Activated CD4-positive, alpha-beta T cell treated with anti-CD3 and anti-CD28 coated beads, Interleukin-2, amount 10 ng/mL, durations not matched to agents 24 days and 14 days (primary cell): ENCODE results near the gene DNTT. TPM values are rescaled to one million over a fixed set of nuclear protein-coding genes. Genes with fewer than 3 reads are reported as not detected.

Experiments used
- DNase-seq: peaks from one replicate; pipeline ENCODE4 v3.0.0; 2022
- H3K27ac Mint-ChIP-seq: one replicate; pipeline ENCODE4 v1.8.0; 2022; ENCODE audit warnings: mild to moderate bottlenecking, mixed read lengths
- H3K27me3 Mint-ChIP-seq: one replicate; pipeline ENCODE4 v1.8.0; 2022; ENCODE audit warnings: mixed read lengths
- H3K36me3 Mint-ChIP-seq: one replicate; pipeline ENCODE4 v1.8.0; 2022; ENCODE audit warnings: low read depth, mild to moderate bottlenecking, mixed read lengths
- H3K4me1 Mint-ChIP-seq: one replicate; pipeline ENCODE4 v1.8.0; 2021; ENCODE audit warnings: mixed read lengths
- H3K4me3 Mint-ChIP-seq: one replicate; pipeline ENCODE4 v1.8.0; 2022; ENCODE audit warnings: mild to moderate bottlenecking, moderate library complexity, mixed read lengths
- H3K9me3 Mint-ChIP-seq: one replicate; pipeline ENCODE4 v1.8.0; 2021; ENCODE audit warnings: mixed read lengths
- intact Hi-C: fragments of 100-400 bp; cut with micrococcal nuclease; formaldehyde crosslinking; loops from one replicate; pipeline ENCODE4 v1.15.1; 2023
- total RNA-seq: library from RNA; stranded (reverse); gene quantifications from 2 replicates; pipeline ENCODE4 v1.2.3, GENCODE V29; 2022

The DNTT gene
- total RNA-seq, 1 donor from 2014 or later: not detected

DNA sequence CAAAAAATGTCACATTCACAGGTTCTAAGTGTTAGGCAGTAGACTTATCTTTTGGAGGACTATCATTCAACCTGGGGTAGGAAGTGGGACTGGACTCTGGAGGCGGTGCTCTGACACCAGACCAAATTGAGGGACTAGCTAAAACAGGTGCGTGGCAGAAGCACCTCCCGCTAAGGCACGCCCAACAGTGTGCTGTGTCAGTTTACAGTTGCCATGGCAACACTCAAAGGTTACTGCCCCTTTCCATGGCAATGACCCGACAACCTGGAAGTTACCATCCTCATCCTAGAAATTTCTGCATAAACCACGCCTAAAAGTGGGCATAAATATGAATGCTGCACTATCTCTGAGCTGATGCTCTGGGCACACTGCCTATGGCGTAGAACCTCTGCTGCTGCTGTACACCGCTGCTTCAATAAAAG lies 18.9 kb upstream of the DNTT start:
- H3K27ac Mint-ChIP-seq: no peak overlapping the region
- intact Hi-C loops: no loop called here
- no peaks in the 10 kb centered on the region for H3K9me3 Mint-ChIP-seq
- H3K4me1 Mint-ChIP-seq: peaks cover 13% of the 10 kb centered on the region
- no peaks in the 10 kb centered on the region for H3K27me3 Mint-ChIP-seq
- no peak for DNase-seq
- no peak overlapping the region for H3K4me3 Mint-ChIP-seq
- no peaks in the 10 kb centered on the region for H3K36me3 Mint-ChIP-seq

DNA sequence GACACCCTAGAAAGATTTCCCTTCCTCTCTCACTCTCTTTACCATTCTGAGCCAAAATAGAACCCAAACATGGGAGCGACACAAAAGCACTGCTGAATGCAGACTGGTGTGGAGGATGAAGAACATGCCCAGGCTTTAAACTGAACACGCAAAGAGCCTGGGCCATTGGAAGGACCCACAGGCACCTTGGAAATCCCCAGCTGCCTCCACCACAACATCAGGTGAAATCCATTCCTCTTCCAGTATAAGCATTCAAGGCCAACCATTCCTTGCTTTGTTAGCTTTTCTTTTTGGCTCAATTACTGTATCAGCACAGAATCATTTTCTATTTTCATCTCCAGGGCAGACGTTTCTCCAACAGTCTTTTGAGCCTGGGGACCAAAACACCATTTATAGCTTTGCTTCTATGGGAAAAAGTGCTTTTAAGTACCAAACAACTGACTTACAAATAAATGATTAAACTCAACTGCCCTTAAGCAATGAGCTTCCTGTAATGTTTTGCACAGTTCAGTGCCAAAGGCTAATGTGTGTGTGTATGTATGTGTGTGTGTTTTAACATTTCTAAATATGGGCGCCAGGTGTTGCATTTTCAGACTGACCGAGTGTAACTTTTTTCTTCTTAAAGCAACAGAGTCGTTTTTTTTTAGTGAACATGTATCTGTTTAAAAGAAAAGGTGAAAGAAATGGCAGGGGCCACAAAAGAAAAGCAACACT lies 16.7 kb upstream of the DNTT start:
- Mint-ChIP-seq H3K27ac (no peak overlapping the region), H3K27me3 (peaks cover 2% of the 10 kb centered on the region)
- intact Hi-C loops: no loop called here

DNA sequence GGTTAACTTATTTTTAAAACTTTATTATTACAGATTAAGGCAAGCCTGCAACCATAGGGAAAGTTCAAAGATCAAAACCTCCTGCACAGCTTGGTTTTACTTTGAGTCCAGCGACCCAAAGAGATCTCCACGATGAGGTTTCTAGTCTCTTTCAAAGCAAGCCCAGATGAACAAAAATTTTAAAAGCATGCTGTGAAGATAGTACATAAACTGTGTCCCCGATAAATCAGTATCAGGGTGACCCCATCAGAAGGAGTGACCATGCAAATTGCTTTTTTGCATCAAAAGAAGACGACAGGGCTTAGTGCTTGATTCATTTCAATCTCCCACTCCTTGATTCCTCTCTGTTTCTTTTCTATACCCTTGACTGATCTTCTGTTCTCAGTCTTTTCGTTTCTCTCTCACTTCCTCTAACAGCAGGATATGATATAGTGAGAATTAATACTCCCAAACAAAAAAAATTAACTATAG lies 16.0 kb upstream of the DNTT start:
- Mint-ChIP-seq H3K27ac (peak overlapping the region; percentile 35), H3K36me3 (no peaks in the 10 kb centered on the region), H3K27me3 (peaks cover 2% of the 10 kb centered on the region), H3K9me3 (no peaks in the 10 kb centered on the region), H3K4me3 (peak overlapping the region; percentile 61), H3K4me1 (peaks cover 15% of the 10 kb centered on the region)
- no peak for DNase-seq
- intact Hi-C loops: no loop called here

More for the DNA sequence above, 16.7 kb upstream of the DNTT start:
- Mint-ChIP-seq H3K36me3 (no peaks in the 10 kb centered on the region), H3K4me3 (peak overlapping the region; percentile 61), H3K4me1 (peaks cover 15% of the 10 kb centered on the region), H3K9me3 (no peaks in the 10 kb centered on the region)
- DNase-seq: no peak

DNA sequence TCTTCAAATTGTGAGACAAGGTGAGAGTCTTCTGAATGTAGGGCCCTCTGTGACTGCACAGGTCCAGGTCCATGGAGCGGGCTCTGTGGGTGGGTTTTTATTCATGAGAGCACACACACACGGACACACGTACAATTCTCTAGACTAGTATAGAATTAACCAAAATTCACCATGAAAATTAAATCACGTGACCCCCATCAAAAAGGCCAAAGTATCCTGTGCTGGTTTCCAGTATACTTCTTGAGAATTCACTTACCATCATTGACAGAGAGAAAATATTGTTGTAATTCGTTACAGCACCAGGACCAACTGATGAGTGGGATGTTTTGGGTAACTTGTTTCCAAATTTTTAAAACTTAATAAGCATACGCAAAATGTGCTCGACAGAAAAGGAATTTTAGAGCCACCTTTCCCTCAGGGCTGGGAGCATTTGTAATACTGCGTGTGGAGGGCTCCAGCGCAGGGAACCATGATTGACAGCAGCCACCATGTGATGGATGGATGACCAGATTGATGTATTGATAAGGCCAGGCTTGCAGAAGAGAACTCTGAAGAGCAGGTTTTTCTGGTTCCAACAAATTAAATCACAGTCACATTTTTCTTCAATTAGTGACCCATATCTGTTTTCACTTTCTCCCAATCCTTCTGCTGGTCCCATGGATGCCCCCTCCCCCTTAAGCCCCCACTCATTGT lies 14.9 kb upstream of the DNTT start:
- Mint-ChIP-seq H3K4me1 (peaks cover 15% of the 10 kb centered on the region), H3K4me3 (no peak overlapping the region), H3K27ac (no peak overlapping the region), H3K27me3 (peaks cover 2% of the 10 kb centered on the region), H3K9me3 (no peaks in the 10 kb centered on the region), H3K36me3 (no peaks in the 10 kb centered on the region)
- intact Hi-C loops: no loop called here
- no peak for DNase-seq

- H3K36me3 Mint-ChIP-seq: no peaks in the 10 kb centered on the region
- intact Hi-C loops: loop anchor here (5.0 kb wide), 1 partner anchor 63 kb away; no protein-coding TSS in a partner anchor
- H3K27me3 Mint-ChIP-seq: peaks cover 2% of the 10 kb centered on the region
- DNase-seq: no peak
- H3K27ac Mint-ChIP-seq: no peak overlapping the region
- no peak overlapping the region for H3K4me3 Mint-ChIP-seq
- peaks cover 17% of the 10 kb centered on the region for H3K4me1 Mint-ChIP-seq
- H3K9me3 Mint-ChIP-seq: no peaks in the 10 kb centered on the region
Measured at GRCh38 chr10:96290368-96291133, 13.7 kb upstream of the DNTT start.

- no peaks in the 10 kb centered on the region for H3K36me3 Mint-ChIP-seq
- no peak overlapping the region for H3K4me3 Mint-ChIP-seq
- H3K9me3 Mint-ChIP-seq: no peaks in the 10 kb centered on the region
- DNase-seq: peak; percentile 69
- peaks cover 10% of the 10 kb centered on the region for H3K4me1 Mint-ChIP-seq
- peaks cover 2% of the 10 kb centered on the region for H3K27me3 Mint-ChIP-seq
- intact Hi-C loops: loop anchor here (5.0 kb wide), 1 partner anchor 66 kb away; no protein-coding TSS in a partner anchor
- no peak overlapping the region for H3K27ac Mint-ChIP-seq
Measured at GRCh38 chr10:96292971-96293920, 11.0 kb upstream of the DNTT start.

GRCh38 chr10:96295475-96295874 lies 8.8 kb upstream of the DNTT start:
- H3K27ac Mint-ChIP-seq: no peak overlapping the region

GRCh38 chr10:96297486-96297885 lies 6.7 kb upstream of the DNTT start:
- no peak for DNase-seq
- Mint-ChIP-seq H3K27me3 (peaks cover 3% of the 10 kb centered on the region), H3K4me3 (no peak overlapping the region), H3K36me3 (no peaks in the 10 kb centered on the region), H3K9me3 (no peaks in the 10 kb centered on the region), H3K4me1 (peaks cover 13% of the 10 kb centered on the region), H3K27ac (no peak overlapping the region)
- intact Hi-C loops: no loop called here

More at GRCh38 chr10:96295475-96295874, 8.8 kb upstream of the DNTT start:
- Mint-ChIP-seq H3K27me3 (peaks cover 2% of the 10 kb centered on the region), H3K4me1 (peaks cover 13% of the 10 kb centered on the region), H3K36me3 (no peaks in the 10 kb centered on the region), H3K9me3 (no peaks in the 10 kb centered on the region), H3K4me3 (no peak overlapping the region)
- intact Hi-C loops: no loop called here
- no peak for DNase-seq

- peaks cover 4% of the 10 kb centered on the region for H3K27me3 Mint-ChIP-seq
- H3K4me3 Mint-ChIP-seq: no peak overlapping the region
Measured at GRCh38 chr10:96298362-96298761, 5.9 kb upstream of the DNTT start.

DNA sequence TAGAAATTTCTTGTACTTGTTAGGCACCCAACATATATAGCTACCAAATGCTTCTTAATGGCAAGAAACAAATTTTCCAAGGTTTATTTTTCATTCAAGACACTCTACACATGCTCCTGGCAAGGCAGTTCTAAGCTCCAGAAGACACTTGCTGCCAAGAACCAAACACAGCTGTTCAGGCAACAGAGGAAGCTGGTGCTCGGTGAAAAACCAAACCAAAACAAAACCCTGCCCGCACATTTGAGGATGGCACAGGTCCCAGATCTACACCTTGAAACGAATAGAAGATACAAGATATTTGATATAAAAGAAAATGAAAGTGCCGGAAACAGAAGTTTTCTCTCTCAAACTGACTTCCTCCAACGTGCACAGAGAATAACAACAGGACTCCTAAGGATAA lies 4.9 kb upstream of the DNTT start:
- Mint-ChIP-seq H3K36me3 (no peaks in the 10 kb centered on the region), H3K27me3 (peaks cover 10% of the 10 kb centered on the region), H3K4me3 (peak overlapping the region; percentile 28), H3K4me1 (peaks cover 14% of the 10 kb centered on the region), H3K27ac (no peak overlapping the region), H3K9me3 (no peaks in the 10 kb centered on the region)
- intact Hi-C loops: no loop called here
- DNase-seq: peak; percentile 62

More at GRCh38 chr10:96298362-96298761, 5.9 kb upstream of the DNTT start:
- H3K9me3 Mint-ChIP-seq: no peaks in the 10 kb centered on the region
- no peaks in the 10 kb centered on the region for H3K36me3 Mint-ChIP-seq
- H3K27ac Mint-ChIP-seq: no peak overlapping the region
- DNase-seq: no peak
- intact Hi-C loops: no loop called here
- H3K4me1 Mint-ChIP-seq: peaks cover 13% of the 10 kb centered on the region

GRCh38 chr10:96301616-96302015 lies 2.6 kb upstream of the DNTT start:
- Mint-ChIP-seq H3K4me1 (peaks cover 8% of the 10 kb centered on the region), H3K36me3 (no peaks in the 10 kb centered on the region)

GRCh38 chr10:96305019-96305418 lies 785 bp downstream of the DNTT start:
- Mint-ChIP-seq H3K36me3 (no peaks in the 10 kb centered on the region), H3K4me3 (no peak overlapping the region), H3K27me3 (peaks cover 22% of the 10 kb centered on the region), H3K9me3 (no peaks in the 10 kb centered on the region), H3K4me1 (peaks cover 2% of the 10 kb centered on the region), H3K27ac (no peak overlapping the region)
- no peak for DNase-seq
- intact Hi-C loops: no loop called here

More at GRCh38 chr10:96301616-96302015, 2.6 kb upstream of the DNTT start:
- DNase-seq: no peak
- intact Hi-C loops: no loop called here
- Mint-ChIP-seq H3K27ac (no peak overlapping the region), H3K27me3 (peaks cover 19% of the 10 kb centered on the region), H3K4me3 (no peak overlapping the region), H3K9me3 (no peaks in the 10 kb centered on the region)

- H3K27me3 Mint-ChIP-seq: peaks cover 24% of the 10 kb centered on the region
- no peaks in the 10 kb centered on the region for H3K36me3 Mint-ChIP-seq
- DNase-seq: no peak
- H3K27ac Mint-ChIP-seq: no peak overlapping the region
- H3K4me1 Mint-ChIP-seq: peaks cover 2% of the 10 kb centered on the region
- H3K9me3 Mint-ChIP-seq: no peaks in the 10 kb centered on the region
- H3K4me3 Mint-ChIP-seq: no peak overlapping the region
- intact Hi-C loops: no loop called here
Measured at GRCh38 chr10:96306516-96306915, 2.3 kb downstream of the DNTT start.
